Measurements from ENCODE around the gene NHERF1.

NHERF1 gene

DNA sequence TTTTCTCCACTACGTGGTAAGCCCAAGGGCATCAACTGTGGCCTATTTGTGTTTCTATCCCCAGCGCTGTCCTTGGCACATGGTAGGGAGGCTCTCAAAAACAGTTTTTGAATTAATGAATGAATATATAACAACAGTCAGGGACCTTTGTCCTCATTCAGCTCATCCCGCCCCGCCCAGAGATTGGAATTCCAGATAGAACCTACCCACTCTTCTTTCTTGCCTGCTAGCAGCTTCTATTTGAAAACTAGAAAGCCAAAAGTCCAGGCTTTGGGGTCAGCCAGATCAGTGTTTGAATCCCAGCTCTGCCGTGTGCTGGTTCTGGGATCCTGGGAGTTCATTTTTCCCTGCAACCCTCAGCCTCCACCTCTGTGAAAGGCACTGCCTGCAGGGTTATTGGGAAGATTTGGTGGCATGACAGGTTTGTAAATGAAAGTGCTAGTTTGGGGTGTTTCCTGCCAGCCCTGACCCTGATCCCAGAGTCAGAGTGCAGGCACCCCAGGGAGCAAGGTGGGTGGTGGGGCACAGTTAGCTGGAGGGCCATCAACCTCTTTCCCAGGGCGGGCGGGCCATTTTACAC, 4.5 kb downstream of the NHERF1 start:
- H3K4me3 ChIP-seq (ENCODE audit: control insufficient read depth, low read depth, low read length) = no peak overlapping the region
- TF ChIP-seq, protein P1, sequence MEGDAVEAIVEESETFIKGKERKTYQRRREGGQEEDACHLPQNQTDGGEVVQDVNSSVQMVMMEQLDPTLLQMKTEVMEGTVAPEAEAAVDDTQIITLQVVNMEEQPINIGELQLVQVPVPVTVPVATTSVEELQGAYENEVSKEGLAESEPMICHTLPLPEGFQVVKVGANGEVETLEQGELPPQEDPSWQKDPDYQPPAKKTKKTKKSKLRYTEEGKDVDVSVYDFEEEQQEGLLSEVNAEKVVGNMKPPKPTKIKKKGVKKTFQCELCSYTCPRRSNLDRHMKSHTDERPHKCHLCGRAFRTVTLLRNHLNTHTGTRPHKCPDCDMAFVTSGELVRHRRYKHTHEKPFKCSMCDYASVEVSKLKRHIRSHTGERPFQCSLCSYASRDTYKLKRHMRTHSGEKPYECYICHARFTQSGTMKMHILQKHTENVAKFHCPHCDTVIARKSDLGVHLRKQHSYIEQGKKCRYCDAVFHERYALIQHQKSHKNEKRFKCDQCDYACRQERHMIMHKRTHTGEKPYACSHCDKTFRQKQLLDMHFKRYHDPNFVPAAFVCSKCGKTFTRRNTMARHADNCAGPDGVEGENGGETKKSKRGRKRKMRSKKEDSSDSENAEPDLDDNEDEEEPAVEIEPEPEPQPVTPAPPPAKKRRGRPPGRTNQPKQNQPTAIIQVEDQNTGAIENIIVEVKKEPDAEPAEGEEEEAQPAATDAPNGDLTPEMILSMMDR (IDR thresholded peaks at IDR 0.05; ENCODE audit: control insufficient read depth, insufficient read depth, low read depth, low read length, missing control alignments) = no peak
- no peak for DNase-seq (ENCODE audit: low read depth)

GRCh38 chr17:74754832-74755231, 6.4 kb downstream of the NHERF1 start:
- TF ChIP-seq, protein P1 (IDR thresholded peaks at IDR 0.05; ENCODE audit: control insufficient read depth, insufficient read depth, low read depth, low read length, missing control alignments) = no peak
- H3K4me3 ChIP-seq (ENCODE audit: control insufficient read depth, low read depth, low read length) = no peak overlapping the region
- DNase-seq (ENCODE audit: low read depth) = no peak

- no peak overlapping the region for H3K4me3 ChIP-seq (ENCODE audit: control insufficient read depth, low read depth, low read length)
- no peak for DNase-seq (ENCODE audit: low read depth)
- TF ChIP-seq, protein P1 (IDR thresholded peaks at IDR 0.05; ENCODE audit: control insufficient read depth, insufficient read depth, low read depth, low read length, missing control alignments) = no peak
Observed at GRCh38 chr17:74755533-74755932, 7.1 kb downstream of the NHERF1 start.

DNA sequence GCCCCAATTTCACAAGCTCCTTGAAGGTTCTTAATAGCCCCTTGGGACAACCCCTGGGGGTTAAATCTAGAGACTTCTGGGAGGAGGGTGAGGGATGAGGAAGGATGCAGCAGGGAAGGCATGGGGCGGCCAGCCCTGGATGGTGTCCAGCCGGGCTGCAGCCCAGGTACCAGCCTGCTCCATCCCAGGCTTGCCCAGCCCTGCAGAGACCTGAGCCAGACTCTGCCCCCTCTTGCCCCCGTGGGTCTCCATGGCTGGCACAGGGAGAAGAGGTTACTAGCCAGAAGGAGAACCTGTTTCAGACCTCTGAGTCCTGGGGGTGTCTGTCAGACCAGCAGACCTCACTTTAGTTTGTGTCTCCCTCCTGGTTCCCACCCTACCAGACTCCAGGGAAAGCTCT, 8.5 kb downstream of the NHERF1 start:
- no peak overlapping the region for H3K4me3 ChIP-seq (ENCODE audit: control insufficient read depth, low read depth, low read length)
- TF ChIP-seq, protein P1 (IDR thresholded peaks at IDR 0.05; ENCODE audit: control insufficient read depth, insufficient read depth, low read depth, low read length, missing control alignments) = no peak
- DNase-seq (ENCODE audit: low read depth) = no peak

DNA sequence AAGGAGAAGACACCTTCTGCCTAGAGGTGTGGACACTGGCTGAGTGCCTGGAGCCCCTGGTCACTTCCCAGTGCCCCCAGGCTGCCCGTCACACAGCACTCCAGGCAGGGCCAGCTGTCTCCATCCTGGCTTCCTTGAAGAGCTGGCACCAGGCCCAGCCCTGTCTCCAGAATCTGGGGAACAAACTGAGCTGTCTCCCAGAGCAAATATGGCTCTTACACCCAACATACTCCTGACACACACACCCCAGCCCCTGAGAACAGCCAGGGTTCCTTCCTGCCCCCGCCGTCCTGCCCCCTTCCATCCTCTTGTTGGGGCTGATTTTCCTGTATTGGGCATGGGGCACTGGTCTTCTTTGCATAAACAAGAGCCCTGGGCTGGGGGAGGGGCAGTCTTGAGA, 9.1 kb downstream of the NHERF1 start:
- no peak overlapping the region for H3K4me3 ChIP-seq (ENCODE audit: control insufficient read depth, low read depth, low read length)
- no peak for DNase-seq (ENCODE audit: low read depth)
- TF ChIP-seq, protein P1 (IDR thresholded peaks at IDR 0.05; ENCODE audit: control insufficient read depth, insufficient read depth, low read depth, low read length, missing control alignments) = no peak

DNA sequence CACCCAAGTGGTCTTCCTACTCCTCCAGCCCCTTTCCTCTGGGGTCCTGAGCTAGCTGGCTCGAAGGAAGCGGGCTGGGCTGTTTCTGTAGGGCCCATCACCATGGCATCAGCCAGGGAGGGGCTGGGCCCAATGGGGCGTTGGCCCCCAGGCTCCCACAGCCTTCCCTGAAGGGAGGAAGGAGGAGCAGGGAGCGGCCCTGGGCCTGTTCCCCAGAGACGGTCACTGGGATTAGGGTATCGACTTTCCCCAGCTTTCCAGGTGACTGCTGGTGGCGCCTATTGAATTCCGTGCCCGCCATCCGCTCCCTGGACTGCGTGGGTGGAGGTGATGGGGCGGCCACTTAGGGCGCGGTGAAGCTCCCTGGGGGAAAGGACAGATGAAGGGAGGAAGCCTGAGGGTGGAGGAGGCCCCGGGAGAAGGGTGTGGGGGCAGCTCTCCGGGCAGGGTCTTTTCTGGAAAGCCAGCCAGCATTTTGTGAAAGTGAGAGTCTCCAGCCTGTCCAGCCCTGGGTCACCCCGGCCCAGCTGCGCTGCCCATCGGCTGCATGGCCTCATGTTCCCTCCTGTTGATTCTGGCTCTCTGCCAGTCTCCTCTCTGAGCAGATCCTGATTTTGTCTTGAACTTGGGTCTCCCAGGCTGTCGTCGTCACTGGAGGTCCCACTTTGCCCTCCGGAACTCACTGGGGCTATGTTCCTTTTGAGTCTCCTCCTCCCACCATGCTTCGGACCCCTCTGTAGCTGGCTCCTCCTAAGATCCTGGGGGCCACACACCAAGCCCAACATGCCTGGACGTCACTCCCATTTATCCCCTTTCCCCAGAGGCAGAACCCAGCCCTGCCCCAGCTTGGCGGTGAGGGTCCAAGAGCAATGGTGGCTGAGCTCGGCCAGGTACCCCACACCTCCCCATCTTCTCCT, 9.8 kb downstream of the NHERF1 start:
- no peak overlapping the region for H3K4me3 ChIP-seq (ENCODE audit: control insufficient read depth, low read depth, low read length)
- TF ChIP-seq, protein P1 (IDR thresholded peaks at IDR 0.05; ENCODE audit: control insufficient read depth, insufficient read depth, low read depth, low read length, missing control alignments) = no peak
- DNase-seq (ENCODE audit: low read depth) = no peak
